Measurements from ENCODE around the gene SLC22A23.

DNA sequence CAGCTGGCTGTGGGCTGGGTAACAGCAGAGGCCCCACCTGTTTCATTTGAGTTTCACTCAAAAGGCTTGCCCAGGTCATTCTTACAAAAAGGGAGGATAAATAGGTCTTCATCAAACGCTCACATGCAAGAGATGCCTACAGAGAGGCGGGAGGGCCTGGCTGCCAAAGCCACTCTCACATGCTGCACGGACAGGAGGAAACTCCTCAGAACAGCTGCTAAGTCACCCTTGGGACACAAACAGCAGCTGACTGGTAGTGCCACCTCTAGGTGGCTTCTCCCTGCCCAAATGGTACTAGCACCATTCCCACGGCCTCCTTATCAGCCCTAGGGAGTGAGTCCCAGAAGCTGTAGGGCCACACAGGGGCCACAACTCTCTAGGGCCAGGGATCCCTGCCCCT lies 23.8 kb downstream of the SLC22A23 start:
- TF ChIP-seq, protein P1, sequence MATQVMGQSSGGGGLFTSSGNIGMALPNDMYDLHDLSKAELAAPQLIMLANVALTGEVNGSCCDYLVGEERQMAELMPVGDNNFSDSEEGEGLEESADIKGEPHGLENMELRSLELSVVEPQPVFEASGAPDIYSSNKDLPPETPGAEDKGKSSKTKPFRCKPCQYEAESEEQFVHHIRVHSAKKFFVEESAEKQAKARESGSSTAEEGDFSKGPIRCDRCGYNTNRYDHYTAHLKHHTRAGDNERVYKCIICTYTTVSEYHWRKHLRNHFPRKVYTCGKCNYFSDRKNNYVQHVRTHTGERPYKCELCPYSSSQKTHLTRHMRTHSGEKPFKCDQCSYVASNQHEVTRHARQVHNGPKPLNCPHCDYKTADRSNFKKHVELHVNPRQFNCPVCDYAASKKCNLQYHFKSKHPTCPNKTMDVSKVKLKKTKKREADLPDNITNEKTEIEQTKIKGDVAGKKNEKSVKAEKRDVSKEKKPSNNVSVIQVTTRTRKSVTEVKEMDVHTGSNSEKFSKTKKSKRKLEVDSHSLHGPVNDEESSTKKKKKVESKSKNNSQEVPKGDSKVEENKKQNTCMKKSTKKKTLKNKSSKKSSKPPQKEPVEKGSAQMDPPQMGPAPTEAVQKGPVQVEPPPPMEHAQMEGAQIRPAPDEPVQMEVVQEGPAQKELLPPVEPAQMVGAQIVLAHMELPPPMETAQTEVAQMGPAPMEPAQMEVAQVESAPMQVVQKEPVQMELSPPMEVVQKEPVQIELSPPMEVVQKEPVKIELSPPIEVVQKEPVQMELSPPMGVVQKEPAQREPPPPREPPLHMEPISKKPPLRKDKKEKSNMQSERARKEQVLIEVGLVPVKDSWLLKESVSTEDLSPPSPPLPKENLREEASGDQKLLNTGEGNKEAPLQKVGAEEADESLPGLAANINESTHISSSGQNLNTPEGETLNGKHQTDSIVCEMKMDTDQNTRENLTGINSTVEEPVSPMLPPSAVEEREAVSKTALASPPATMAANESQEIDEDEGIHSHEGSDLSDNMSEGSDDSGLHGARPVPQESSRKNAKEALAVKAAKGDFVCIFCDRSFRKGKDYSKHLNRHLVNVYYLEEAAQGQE (IDR thresholded peaks at IDR 0.05; ENCODE audit: low read depth) = no peak
- TF ChIP-seq ZBTB7A (IDR thresholded peaks at IDR 0.05; ENCODE audit: low read depth) = no peak
- no peak for TF ChIP-seq CREB1 (IDR thresholded peaks at IDR 0.05; ENCODE audit: low read depth)
- TF ChIP-seq RAD21 (IDR thresholded peaks at IDR 0.05; ENCODE audit: low read depth) = no peak
